ENCODE data around the gene F7. TPM values are rescaled to one million over a fixed set of nuclear protein-coding genes. Genes with fewer than 3 reads are reported as not detected.
"Not testable (repeated sequence)": the region's sequence is repeated elsewhere in the genome, so short reads cannot be mapped to it uniquely, and the experiment has no call there.

Gene F7
- total RNA-seq, 1 donor from 2014 or later = 3.0 TPM

DNA sequence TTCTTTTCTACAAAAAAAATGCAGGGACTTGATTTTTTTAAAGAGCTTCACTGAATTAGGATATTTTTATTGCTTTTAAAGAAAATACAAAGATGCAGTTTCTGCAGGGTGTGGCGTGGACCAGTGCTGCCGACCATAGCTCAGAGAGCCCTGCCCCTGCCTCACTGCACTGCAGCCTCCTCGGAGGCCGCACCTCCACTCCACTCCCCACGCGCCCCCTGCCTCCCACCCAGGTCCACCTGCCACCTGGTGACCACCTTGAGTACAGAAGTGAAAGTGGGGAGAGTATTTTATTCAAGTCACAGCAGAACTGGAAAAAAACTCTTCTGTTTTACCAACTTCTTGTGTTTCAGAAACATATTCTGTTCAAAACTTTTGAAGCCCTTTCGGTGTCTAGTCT, 7.9 kb upstream of the F7 start:
- TF ChIP-seq, protein P1, sequence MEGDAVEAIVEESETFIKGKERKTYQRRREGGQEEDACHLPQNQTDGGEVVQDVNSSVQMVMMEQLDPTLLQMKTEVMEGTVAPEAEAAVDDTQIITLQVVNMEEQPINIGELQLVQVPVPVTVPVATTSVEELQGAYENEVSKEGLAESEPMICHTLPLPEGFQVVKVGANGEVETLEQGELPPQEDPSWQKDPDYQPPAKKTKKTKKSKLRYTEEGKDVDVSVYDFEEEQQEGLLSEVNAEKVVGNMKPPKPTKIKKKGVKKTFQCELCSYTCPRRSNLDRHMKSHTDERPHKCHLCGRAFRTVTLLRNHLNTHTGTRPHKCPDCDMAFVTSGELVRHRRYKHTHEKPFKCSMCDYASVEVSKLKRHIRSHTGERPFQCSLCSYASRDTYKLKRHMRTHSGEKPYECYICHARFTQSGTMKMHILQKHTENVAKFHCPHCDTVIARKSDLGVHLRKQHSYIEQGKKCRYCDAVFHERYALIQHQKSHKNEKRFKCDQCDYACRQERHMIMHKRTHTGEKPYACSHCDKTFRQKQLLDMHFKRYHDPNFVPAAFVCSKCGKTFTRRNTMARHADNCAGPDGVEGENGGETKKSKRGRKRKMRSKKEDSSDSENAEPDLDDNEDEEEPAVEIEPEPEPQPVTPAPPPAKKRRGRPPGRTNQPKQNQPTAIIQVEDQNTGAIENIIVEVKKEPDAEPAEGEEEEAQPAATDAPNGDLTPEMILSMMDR (conservative IDR thresholded peaks at IDR 0.05) = no peak
- no peak for DNase-seq (ENCODE audit: extremely low spot score, unreplicated experiment)
- Mint-ChIP-seq H3K9me3 (no peaks in the 10 kb centered on the region), H3K27ac (peak overlapping the region; percentile 96), H3K4me1 (ENCODE audit: unreplicated experiment) (peaks cover 11% of the 10 kb centered on the region), H3K36me3 (peaks cover 3% of the 10 kb centered on the region), H3K4me3 (no peak overlapping the region), H3K27me3 (peaks cover 5% of the 10 kb centered on the region)

DNA sequence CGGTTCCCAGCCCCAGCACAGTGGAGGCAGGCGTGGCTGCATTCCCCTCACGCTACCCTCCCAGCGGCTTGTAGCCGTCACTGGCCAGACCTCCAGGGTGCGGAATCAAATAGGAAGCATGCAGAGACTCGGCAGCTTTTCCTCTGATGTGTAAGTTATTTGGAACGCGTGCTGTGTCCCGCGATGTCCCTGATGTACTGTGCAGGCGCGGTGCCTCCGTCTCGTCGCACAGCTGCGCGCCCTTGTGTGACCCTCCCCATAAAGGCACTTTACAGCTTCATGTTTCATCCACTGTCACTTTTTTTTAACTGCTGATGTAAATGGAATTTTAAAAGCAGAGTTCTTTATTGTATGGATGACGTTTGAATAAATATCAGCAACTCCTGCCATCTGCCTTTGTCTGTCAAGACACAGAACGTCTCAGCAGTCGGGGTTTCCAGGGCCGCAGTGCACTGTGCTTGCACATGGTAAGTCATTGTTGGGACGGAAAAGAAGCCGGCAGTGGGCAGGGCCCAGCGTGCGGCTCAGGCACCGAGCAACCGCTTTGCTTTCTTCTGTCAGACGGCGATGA, 7.3 kb upstream of the F7 start:
- Mint-ChIP-seq H3K4me3 (peak overlapping the region; percentile 53), H3K27ac (peak overlapping the region; percentile 96), H3K9me3 (no peaks in the 10 kb centered on the region), H3K27me3 (peaks cover 7% of the 10 kb centered on the region), H3K36me3 (peaks cover 3% of the 10 kb centered on the region), H3K4me1 (ENCODE audit: unreplicated experiment) (peaks cover 11% of the 10 kb centered on the region)
- DNase-seq (ENCODE audit: extremely low spot score, unreplicated experiment) = no peak
- TF ChIP-seq, protein P1 (conservative IDR thresholded peaks at IDR 0.05) = no peak

DNA sequence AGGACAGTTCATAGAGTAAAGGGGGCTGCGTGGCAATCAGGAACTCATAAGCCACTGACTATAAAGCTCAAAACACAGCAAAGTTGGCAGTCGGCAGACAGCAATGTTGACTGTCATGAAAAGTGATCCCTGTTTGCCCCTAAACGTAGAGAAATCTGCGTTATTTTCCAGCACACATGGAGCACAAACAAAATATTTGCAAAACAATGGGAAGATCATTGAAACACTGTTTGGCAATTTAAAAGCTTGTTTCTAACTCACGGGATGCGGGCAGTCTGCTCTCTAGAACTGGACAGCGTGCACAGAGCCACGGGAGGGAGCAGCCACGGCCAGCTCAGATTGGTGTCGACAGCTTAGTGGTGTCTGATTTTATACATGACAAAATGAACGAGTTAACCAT, 6.4 kb upstream of the F7 start:
- peaks cover 3% of the 10 kb centered on the region for H3K36me3 Mint-ChIP-seq
- H3K27ac Mint-ChIP-seq = no peak overlapping the region
- TF ChIP-seq, protein P1 (conservative IDR thresholded peaks at IDR 0.05) = no peak
- no peak overlapping the region for H3K4me3 Mint-ChIP-seq
- no peaks in the 10 kb centered on the region for H3K9me3 Mint-ChIP-seq
- DNase-seq (ENCODE audit: extremely low spot score, unreplicated experiment) = no peak
- H3K27me3 Mint-ChIP-seq = peaks cover 7% of the 10 kb centered on the region
- peaks cover 11% of the 10 kb centered on the region for H3K4me1 Mint-ChIP-seq (ENCODE audit: unreplicated experiment)

DNA sequence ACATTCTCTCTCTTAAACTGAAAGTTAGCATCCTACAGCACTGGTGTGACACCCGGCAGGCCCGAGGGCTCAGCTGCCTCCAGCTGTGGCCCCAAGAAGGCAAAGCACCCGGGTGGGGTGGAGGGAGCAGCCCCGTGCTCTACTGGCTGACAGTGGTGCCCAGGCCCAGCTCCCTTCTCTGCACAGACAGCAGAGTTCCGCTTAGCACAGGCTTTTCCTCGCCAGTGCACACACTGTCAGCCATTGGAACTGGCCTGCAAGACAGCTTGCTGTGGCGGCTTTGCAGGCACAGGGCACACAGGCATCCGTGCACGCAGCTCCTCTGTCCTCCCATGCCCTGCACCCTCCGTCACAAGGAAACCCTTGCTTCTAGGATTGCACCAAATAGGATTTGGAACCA, 3.3 kb upstream of the F7 start:
- H3K36me3 Mint-ChIP-seq; H3K27me3 Mint-ChIP-seq; DNase-seq (ENCODE audit: extremely low spot score, unreplicated experiment); H3K4me3 Mint-ChIP-seq; H3K9me3 Mint-ChIP-seq: not testable (repeated sequence)
- peak overlapping the region; percentile 6 for H3K27ac Mint-ChIP-seq
- peaks cover 11% of the 10 kb centered on the region for H3K4me1 Mint-ChIP-seq (ENCODE audit: unreplicated experiment)

DNA sequence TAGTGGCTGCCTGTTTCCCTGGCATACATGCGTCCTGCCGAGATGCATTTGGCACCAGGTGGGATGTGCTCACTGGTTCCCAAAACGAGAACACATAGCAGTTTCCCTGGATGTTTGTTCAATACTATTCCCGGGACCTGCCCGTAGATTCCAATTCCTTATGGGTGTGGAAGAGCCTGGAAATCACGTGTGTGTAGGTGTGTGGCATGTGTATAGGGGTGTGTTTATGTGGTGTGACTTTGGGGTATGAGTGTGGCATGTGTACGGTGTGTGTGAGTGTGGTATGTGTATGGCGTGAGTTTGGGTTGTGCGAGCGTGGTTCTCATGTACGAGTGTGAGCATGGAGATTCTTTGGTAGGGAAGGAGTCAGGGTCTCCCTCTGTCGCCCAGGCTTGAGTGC, 2.9 kb upstream of the F7 start:
- Mint-ChIP-seq H3K36me3 (peaks cover 3% of the 10 kb centered on the region), H3K27ac (peak overlapping the region; percentile 6), H3K9me3 (no peaks in the 10 kb centered on the region), H3K4me1 (ENCODE audit: unreplicated experiment) (peaks cover 11% of the 10 kb centered on the region), H3K4me3 (no peak overlapping the region), H3K27me3 (peaks cover 7% of the 10 kb centered on the region)
- TF ChIP-seq, protein P1 (conservative IDR thresholded peaks at IDR 0.05) = no peak
- DNase-seq (ENCODE audit: extremely low spot score, unreplicated experiment) = no peak

DNA sequence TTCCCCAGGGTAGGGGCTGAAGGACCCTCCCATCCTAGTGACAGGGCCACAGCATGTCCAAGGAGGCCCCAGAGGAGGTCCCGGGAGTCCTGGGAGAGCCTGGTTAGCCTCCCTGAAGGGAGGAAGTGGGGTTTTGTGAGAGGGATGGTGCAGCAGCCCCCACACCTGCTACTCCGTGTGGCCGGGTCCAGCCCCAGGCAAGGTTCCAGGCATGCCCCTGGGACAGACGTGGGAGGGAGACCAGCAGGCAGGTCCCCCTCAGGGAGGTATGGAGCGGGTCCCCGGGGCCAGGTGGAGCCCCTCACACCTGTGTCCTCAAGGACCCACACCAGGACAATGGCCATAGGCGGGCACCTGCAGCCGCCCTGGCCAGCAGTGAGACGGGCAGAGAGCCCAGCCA, 1.9 kb upstream of the F7 start:
- Mint-ChIP-seq H3K36me3 (no peaks in the 10 kb centered on the region), H3K4me1 (ENCODE audit: unreplicated experiment) (peaks cover 3% of the 10 kb centered on the region), H3K27me3 (peaks cover 7% of the 10 kb centered on the region)

More for the DNA sequence above, 1.9 kb upstream of the F7 start:
- H3K9me3 Mint-ChIP-seq = no peaks in the 10 kb centered on the region
- H3K27ac Mint-ChIP-seq = no peak overlapping the region
- TF ChIP-seq, protein P1 (conservative IDR thresholded peaks at IDR 0.05) = no peak
- no peak overlapping the region for H3K4me3 Mint-ChIP-seq
- DNase-seq (ENCODE audit: extremely low spot score, unreplicated experiment) = no peak

Data from type B pancreatic cell (in vitro differentiated cells).